HepG2 (cell line): Measurements from ENCODE around the gene PAX4. TPM values are rescaled to one million over a fixed set of nuclear protein-coding genes. Genes with fewer than 3 reads are reported as not detected.

ENCODE experiments used
- ASH2L ChIP-seq: fragments of 300-600, 200-600 bp; sonication (generic); IDR thresholded peaks from 2 replicates; pipeline ENCODE4 v1.7.0; 2017; ENCODE audit warnings: low read depth, mild to moderate bottlenecking, moderate library complexity, mixed read lengths, low read length; ENCODE audit not compliant: insufficient read length
- ATF7 ChIP-seq, 2 experiments: fragments of 450-650 bp in 1 of 2; sonication (generic) in 1 of 2; formaldehyde crosslinking in 1 of 2; IDR thresholded peaks; 2 replicates each; pipeline versions ENCODE4 v1.4.0 to v1.6.1; 2016 to 2020; ENCODE audit warnings: antibody characterized with exemption in 1 of 2, mild to moderate bottlenecking in 1 of 2, missing genetic modification reagents in 1 of 2
- BORCS8-MEF2B ChIP-seq: sonication (generic); formaldehyde crosslinking; IDR thresholded peaks from 2 replicates; pipeline ENCODE4 v1.8.0; 2022; ENCODE audit warnings: mild to moderate bottlenecking, missing genetic modification reagents
- ELF3 ChIP-seq: IDR thresholded peaks from 2 replicates; pipeline ENCODE4 v1.6.1; 2016; ENCODE audit warnings: missing genetic modification reagents, missing compliant biosample characterization
- ERF ChIP-seq: IDR thresholded peaks from 2 replicates; pipeline ENCODE4 v1.6.1; 2018; ENCODE audit warnings: missing biosample characterization, missing genetic modification reagents
- FOXO1 ChIP-seq: sonication (generic); formaldehyde crosslinking; IDR thresholded peaks from 2 replicates; pipeline ENCODE4 v1.4.0; 2020; ENCODE audit warnings: missing genetic modification reagents
- FOXP4 ChIP-seq: sonication (generic); formaldehyde crosslinking; IDR thresholded peaks from 2 replicates; pipeline ENCODE4 v1.4.0; 2020; ENCODE audit warnings: missing genetic modification reagents
- GABPB1 ChIP-seq: IDR thresholded peaks from 2 replicates; pipeline ENCODE4 v1.6.1; 2016; ENCODE audit warnings: mild to moderate bottlenecking, missing genetic modification reagents, moderate library complexity, missing compliant biosample characterization
- KLF15 ChIP-seq: sonication (generic); formaldehyde crosslinking; IDR thresholded peaks from 2 replicates; pipeline ENCODE4 v1.8.1; 2023; ENCODE audit warnings: borderline replicate concordance, mild to moderate bottlenecking, inconsistent platforms, missing genetic modification reagents, mixed read lengths
- PHB2 ChIP-seq: fragments of 450-650 bp; IDR thresholded peaks from 2 replicates; pipeline ENCODE4 v1.6.1; 2018; ENCODE audit not compliant: partially characterized antibody
- RBM22 ChIP-seq: fragments of 200-400 bp; formaldehyde crosslinking; optimal IDR thresholded peaks from 2 replicates; pipeline ENCODE3; 2017; ENCODE audit warnings: mild to moderate bottlenecking, low read length, moderate library complexity
- SIN3A ChIP-seq: IDR thresholded peaks from 2 replicates; pipeline ENCODE4 v1.6.1; 2011; ENCODE audit warnings: low read depth, mild to moderate bottlenecking, control low read depth, low read length, borderline replicate concordance
- SNRNP70 ChIP-seq: fragments of 200-400 bp; formaldehyde crosslinking; IDR thresholded peaks from 2 replicates; pipeline ENCODE4 v1.6.1; 2017; ENCODE audit warnings: mild to moderate bottlenecking, low read depth, low read length, moderate library complexity
- YEATS4 ChIP-seq: sonication (generic); formaldehyde crosslinking; IDR thresholded peaks from 2 replicates; pipeline ENCODE4 v1.4.0; 2020; ENCODE audit warnings: missing genetic modification reagents, borderline replicate concordance
- YY1 ChIP-seq: IDR thresholded peaks from 2 replicates; pipeline ENCODE4 v1.6.1; 2011; ENCODE audit warnings: low read length, low read depth, moderate library complexity, mild to moderate bottlenecking; ENCODE audit not compliant: insufficient read depth, insufficient replicate concordance
- ZNF414 ChIP-seq: sonication (generic); formaldehyde crosslinking; IDR thresholded peaks from 2 replicates; pipeline ENCODE4 v1.5.0; 2020; ENCODE audit warnings: missing genetic modification reagents
- ZNF569 ChIP-seq: sonication (generic); formaldehyde crosslinking; IDR thresholded peaks from 2 replicates; pipeline ENCODE4 v1.5.0; 2020; ENCODE audit warnings: mild to moderate bottlenecking, missing genetic modification reagents, moderate library complexity, borderline replicate concordance
- ZNF710 ChIP-seq: sonication (generic); formaldehyde crosslinking; IDR thresholded peaks from 2 replicates; pipeline ENCODE4 v1.5.0; 2020; ENCODE audit warnings: mild to moderate bottlenecking, missing genetic modification reagents, borderline replicate concordance
- ZNF788 ChIP-seq: sonication (generic); formaldehyde crosslinking; IDR thresholded peaks from 2 replicates; pipeline ENCODE4 v1.5.0; 2020; ENCODE audit warnings: mild to moderate bottlenecking, missing genetic modification reagents, borderline replicate concordance
- ZZZ3 ChIP-seq: sonication (generic); formaldehyde crosslinking; IDR thresholded peaks from 2 replicates; pipeline ENCODE4 v1.4.0; 2020; ENCODE audit warnings: missing genetic modification reagents, mild to moderate bottlenecking, borderline replicate concordance
- polyA plus RNA-seq, 8 experiments: library from polyadenylated mRNA; depleted of rRNA in 3 of 8; stranded (reverse) in 7 of 8; unstranded in 1 of 8; fragments of >200 nt; fragmentation: Illumina TruSeq in 4 of 8; extraction: Trizol in 4 of 8; gene quantifications; 2 replicates each; pipeline versions ENCODE4 v1.2.1 to v1.2.3, GENCODE V29; 2011 to 2016; ENCODE audit warnings: low read depth in 4 of 8, missing spikeins in 1 of 8, mixed read lengths in 1 of 8; ENCODE audit not compliant: insufficient read depth in 1 of 8
- total RNA-seq, 5 experiments: library from RNA; depleted of rRNA; stranded (reverse); fragments of >200 nt; fragmentation: Illumina TruSeq; extraction: Trizol; gene quantifications; 2 replicates each; pipeline ENCODE4 v1.2.3, GENCODE V29; 2016; ENCODE audit warnings: low read depth in 1 of 5
- TF ChIP-seq, protein P1 (sequence below): sonication (generic); formaldehyde crosslinking; IDR thresholded peaks from 2 replicates; pipeline ENCODE4 v1.5.1; 2020; ENCODE audit warnings: missing genetic modification reagents, mild to moderate bottlenecking, borderline replicate concordance

PAX4 gene
- total and polyA plus RNA-seq, 2 of the 13 experiments (the other 11 are each of a cell fraction or from before 2014, with no cell fraction given) = not detected

DNA sequence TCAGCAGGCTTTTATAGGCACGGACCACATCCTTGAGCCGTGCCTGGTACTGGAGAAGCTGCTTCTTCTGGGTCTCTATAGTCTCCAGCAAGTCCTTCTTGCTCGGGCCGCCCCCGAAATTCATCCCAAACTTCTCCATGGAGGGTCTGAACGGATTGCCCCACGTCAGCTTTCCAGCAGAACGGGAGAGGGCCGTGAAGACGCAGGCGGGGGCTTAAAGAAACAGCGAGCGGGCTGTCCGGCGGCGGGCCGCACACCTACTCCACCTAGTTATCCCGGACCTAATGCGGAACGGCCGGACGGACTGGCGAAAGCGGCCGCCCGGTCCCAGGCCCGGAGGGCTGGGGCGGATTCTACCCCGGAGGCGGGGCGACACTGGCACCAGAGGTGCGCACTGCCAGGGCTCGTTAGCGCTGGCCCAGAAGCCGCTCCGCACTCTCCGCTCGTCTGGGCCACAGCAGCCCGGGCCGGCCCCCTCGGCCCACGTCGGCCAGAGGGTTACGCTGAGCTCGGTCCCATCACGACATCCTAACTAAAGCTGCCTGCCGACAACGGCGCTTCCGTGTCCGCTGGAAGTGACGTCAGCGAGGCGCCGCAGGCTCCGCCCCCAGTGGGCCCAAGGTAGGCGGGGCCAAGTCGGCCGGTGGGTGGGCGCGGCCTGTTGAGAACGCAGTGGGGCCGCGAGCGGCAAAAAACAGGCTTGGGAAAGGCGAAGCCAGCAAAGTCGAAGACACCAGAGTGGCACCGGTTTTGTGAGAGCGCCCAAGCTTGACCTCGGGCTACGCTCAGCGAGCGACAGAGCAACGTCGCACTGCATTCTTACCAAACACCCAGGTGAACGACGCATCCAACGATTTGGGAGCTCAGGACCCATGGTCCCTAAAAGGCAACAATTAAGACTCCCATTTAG is 32.6 kb downstream of the PAX4 start, which contains the start of gene GCC1 (continued):
- TF ChIP-seq ZNF414 (CRISPR knock-in tag) (peak; percentile 83; the same call in 1 of the 2 replicates), FOXP4 (no peak), ASH2L (peak; percentile 86), ZNF788 (peak; percentile 80), SNRNP70 (no peak), ZNF710 (CRISPR knock-in tag) (peak; percentile 54; the same call in 1 of the 2 replicates), YY1 (peak; percentile 67), FOXO1 (0 out of 2 replicates have a peak, but pooled peaks have one; percentile 17), RBM22 (no peak), ZNF569 (CRISPR knock-in tag) (0 out of 2 replicates have a peak, but pooled peaks have one; percentile 67), YEATS4 (CRISPR knock-in tag) (peak; percentile 66), ATF7 (IDR thresholded peaks at IDR 0.05) (peak; percentile 91), ATF7 (CRISPR knock-in tag; IDR thresholded peaks at IDR 0.05) (peak; percentile 84), ERF (CRISPR knock-in tag) (peak; percentile 49; the same call in 1 of the 2 replicates), BORCS8-MEF2B (CRISPR knock-in tag) (peak; percentile 66; the same call in 1 of the 2 replicates), ELF3 (CRISPR knock-in tag) (peak; percentile 54), GABPB1 (CRISPR knock-in tag) (peak; percentile 97), KLF15 (CRISPR knock-in tag) (no peak), PHB2 (no peak), SIN3A (peak; percentile 76; the same call in 1 of the 2 replicates), ZZZ3 (0 out of 2 replicates have a peak, but pooled peaks have one; percentile 54)
- TF ChIP-seq, protein P1, sequence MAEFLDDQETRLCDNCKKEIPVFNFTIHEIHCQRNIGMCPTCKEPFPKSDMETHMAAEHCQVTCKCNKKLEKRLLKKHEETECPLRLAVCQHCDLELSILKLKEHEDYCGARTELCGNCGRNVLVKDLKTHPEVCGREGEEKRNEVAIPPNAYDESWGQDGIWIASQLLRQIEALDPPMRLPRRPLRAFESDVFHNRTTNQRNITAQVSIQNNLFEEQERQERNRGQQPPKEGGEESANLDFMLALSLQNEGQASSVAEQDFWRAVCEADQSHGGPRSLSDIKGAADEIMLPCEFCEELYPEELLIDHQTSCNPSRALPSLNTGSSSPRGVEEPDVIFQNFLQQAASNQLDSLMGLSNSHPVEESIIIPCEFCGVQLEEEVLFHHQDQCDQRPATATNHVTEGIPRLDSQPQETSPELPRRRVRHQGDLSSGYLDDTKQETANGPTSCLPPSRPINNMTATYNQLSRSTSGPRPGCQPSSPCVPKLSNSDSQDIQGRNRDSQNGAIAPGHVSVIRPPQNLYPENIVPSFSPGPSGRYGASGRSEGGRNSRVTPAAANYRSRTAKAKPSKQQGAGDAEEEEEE (CRISPR knock-in tag) = no peak
